OCI-M2 (cell line): ENCODE measurements around the gene ITIH4.

Experiments used
- DNase-seq: peaks from one replicate; lab custom pipeline; 2025; ENCODE audit not compliant: unreplicated experiment; lab: John Stamatoyannopoulos, UW

The ITIH4 gene

GRCh38 chr3:52771702-52772101 is 58.8 kb downstream of the ITIH4 start:
- DNase-seq, result no peak

- no peak for DNase-seq
Measured at GRCh38 chr3:52771334-52771681, 59.2 kb downstream of the ITIH4 start.

- peak; percentile 81 for DNase-seq
Measured at GRCh38 chr3:52770496-52771333, 59.8 kb downstream of the ITIH4 start, which contains the start of gene NEK4. NEK4 (minus strand) TSS chr3:52770940; CDS start chr3:52770746, 194 bp downstream.

- DNase-seq, result no peak
Measured at GRCh38 chr3:52769786-52770455, 60.6 kb downstream of the ITIH4 start.

- no peak for DNase-seq
Measured at GRCh38 chr3:52763466-52763865, 67.0 kb downstream of the ITIH4 start.
